ENCODE measurements around the gene GABARAPL1. TPM values are rescaled to one million over a fixed set of nuclear protein-coding genes. Genes with fewer than 3 reads are reported as not detected.

The GABARAPL1 gene
- total RNA-seq, 1 experiment from 2014 or later, result 55.6 TPM

GRCh38 chr12:10226731-10227130, 14.1 kb downstream of the GABARAPL1 start:
- Histone ChIP-seq H3K18ac (ENCODE audit: insufficient read length, low read depth, low read length) (no peak overlapping the region), H4K5ac (ENCODE audit: insufficient read length, low read depth, low read length) (no peak overlapping the region), H3K23me2 (ENCODE audit: insufficient read length, low read depth, low read length, poor library complexity, severe bottlenecking) (no peaks in the 10 kb centered on the region), H2AFZ (ENCODE audit: low read length) (no peak overlapping the region), H2BK15ac (ENCODE audit: low read depth, low read length) (no peak overlapping the region), H2BK120ac (ENCODE audit: low read depth, low read length, poor library complexity, severe bottlenecking) (no peak overlapping the region), H4K8ac (replicated peaks; ENCODE audit: insufficient read length, low read depth, low read length) (no peak overlapping the region), H3K27me3 (ENCODE audit: insufficient read depth, low read length) (no peaks in the 10 kb centered on the region), H3K4me2 (ENCODE audit: insufficient read depth, insufficient read length, low read length) (no peak overlapping the region), H2BK5ac (ENCODE audit: insufficient read length, low read length) (no peak overlapping the region), H3K4me1 (ENCODE audit: insufficient read depth, low read length) (no peaks in the 10 kb centered on the region), H3K27ac (ENCODE audit: insufficient read length, low read depth, low read length) (no peak overlapping the region), H3K4ac (ENCODE audit: low read depth, low read length) (no peak overlapping the region), H3K79me2 (ENCODE audit: insufficient read depth, low read length) (no peaks in the 10 kb centered on the region), H3K79me1 (ENCODE audit: insufficient read depth, low read depth, low read length, poor library complexity, severe bottlenecking) (no peaks in the 10 kb centered on the region), H3K23ac (ENCODE audit: insufficient read length, low read depth, low read length) (no peak overlapping the region), H2BK12ac (ENCODE audit: insufficient read length, low read depth, low read length) (no peak overlapping the region), H3T11ph (ENCODE audit: low read length) (no peak overlapping the region), H2BK20ac (ENCODE audit: low read depth, low read length, poor library complexity, severe bottlenecking) (no peak overlapping the region), H3K56ac (ENCODE audit: insufficient read length, low read depth, low read length) (no peak overlapping the region), H2AK5ac (ENCODE audit: insufficient read length, low read length) (no peak overlapping the region), H4K20me1 (ENCODE audit: control insufficient read depth, insufficient read depth, insufficient read length) (no peaks in the 10 kb centered on the region), H3K9me3 (ENCODE audit: control insufficient read depth, low read depth, low read length) (no peaks in the 10 kb centered on the region), H4K91ac (ENCODE audit: insufficient read length, low read depth, low read length) (no peak overlapping the region), H3K14ac (ENCODE audit: insufficient read depth, low read length) (no peak overlapping the region), H3K9ac (ENCODE audit: extremely low read depth, insufficient read length, low read length) (no peak overlapping the region)
- Mint-ChIP-seq H3K27ac (no peak overlapping the region), H3K9me3 (peaks cover 0 to 4% of the 10 kb centered on the region in 2 experiments; a peak in 1 of 5 replicates), H3K27me3 (ENCODE audit: low read depth) (no peaks in the 10 kb centered on the region), H3K4me1 (peaks cover 0 to 4% of the 10 kb centered on the region in 2 experiments; a peak in 1 of 4 replicates), H3K36me3 (ENCODE audit: insufficient read depth in 1 of 3, low read depth in 3 of 3) (peaks cover 31 to 34% (median 32%) of the 10 kb centered on the region in 3 experiments), H3K4me3 (no peak overlapping the region)
- TF ChIP-seq CTCF (conservative IDR thresholded peaks at IDR 0.05), result no peak
- WGBS (ENCODE audit: extremely low coverage, insufficient read length, low lambda C conversion rate), result no CpG with 5 or more reads among the region's 1 CpG
- DNase-seq, result no peak
